Ectodermal cell (in vitro differentiated cells): ENCODE results near the gene SSRP1.
"Not testable (repeated sequence)": the region's sequence is repeated elsewhere in the genome, so short reads cannot be mapped to it uniquely, and the experiment has no call there.

Experiments
- H3K27ac ChIP-seq: 2 replicates; pipeline ENCODE4 v1.7.0; 2013; ENCODE audit warnings: mild to moderate bottlenecking, low read depth, low read length; ENCODE audit not compliant: insufficient read depth, poor library complexity, severe bottlenecking
- H3K27me3 ChIP-seq: 2 replicates; pipeline ENCODE4 v1.7.0; 2013; ENCODE audit warnings: mild to moderate bottlenecking, low read length; ENCODE audit not compliant: insufficient read depth, control insufficient read depth, poor library complexity, severe bottlenecking
- H3K36me3 ChIP-seq: one replicate; pipeline ENCODE4 v1.7.0; 2013; ENCODE audit warnings: low read length; ENCODE audit not compliant: control insufficient read depth, insufficient read depth
- H3K4me1 ChIP-seq: one replicate; pipeline ENCODE4 v1.7.0; 2013; ENCODE audit warnings: low read length; ENCODE audit not compliant: control insufficient read depth, insufficient read depth
- H3K4me3 ChIP-seq: 2 replicates; pipeline ENCODE4 v1.7.0; 2013; ENCODE audit warnings: low read depth, low read length, control low read depth; ENCODE audit not compliant: insufficient read depth
- H3K9me3 ChIP-seq: 2 replicates; pipeline ENCODE4 v1.7.0; 2013; ENCODE audit warnings: mild to moderate bottlenecking, low read length, moderate library complexity; ENCODE audit not compliant: control insufficient read depth
- WGBS, 2 experiments: methylation state at CpG; one replicate each; pipeline ENCODE4 v1.1.7; 2013; ENCODE audit warnings: missing lambda C conversion rate in 2 of 2; 5-methylcytosine and 5-hydroxymethylcytosine counted together

The SSRP1 gene

DNA sequence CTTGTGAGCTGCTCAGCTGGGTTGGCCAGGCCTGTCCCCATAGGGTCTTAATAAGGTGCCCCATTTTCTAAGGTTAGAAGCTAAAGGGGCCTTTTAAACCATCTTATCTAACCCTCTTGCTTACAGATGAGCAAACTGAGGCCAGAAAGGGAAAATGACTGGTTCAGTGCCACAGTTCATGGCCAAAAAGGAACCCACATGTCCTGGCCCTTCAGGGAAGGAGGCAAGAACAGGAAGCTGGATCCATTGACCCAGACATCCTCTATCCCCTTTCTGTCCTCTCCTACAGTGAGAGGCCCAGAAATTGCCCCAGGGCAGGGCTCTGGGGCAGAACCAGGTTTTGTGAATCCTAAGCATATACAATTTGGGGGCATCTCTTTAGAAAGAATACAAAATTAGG lies 35.2 kb upstream of the SSRP1 start:
- Histone ChIP-seq H3K27me3 (no peaks in the 10 kb centered on the region), H3K4me3 (no peak overlapping the region), H3K27ac (no peak overlapping the region), H3K36me3 (no peaks in the 10 kb centered on the region), H3K9me3 (no peaks in the 10 kb centered on the region), H3K4me1 (peaks cover 4% of the 10 kb centered on the region)

DNA sequence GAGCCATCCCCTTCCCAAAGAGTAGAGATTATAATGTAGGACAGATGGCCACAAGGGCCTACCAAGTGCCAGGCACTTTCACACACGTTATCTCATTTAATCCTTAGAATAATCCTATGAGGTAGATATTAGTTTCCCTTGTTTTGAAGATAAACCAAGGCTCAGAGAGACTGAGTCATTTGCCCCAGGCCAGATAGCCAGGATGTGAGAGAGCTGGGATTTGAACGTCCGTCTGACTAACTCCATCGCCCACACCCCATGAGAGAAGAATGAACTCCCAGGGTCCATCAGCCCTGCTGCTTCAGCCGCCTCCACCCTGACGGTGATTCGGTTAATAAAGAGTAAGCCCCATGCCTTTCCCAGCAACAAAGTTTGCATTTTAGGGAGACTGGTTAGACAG lies 34.6 kb upstream of the SSRP1 start:
- 91 to 95% methylated on average over 6 to 7 of the region's 7 CpGs for WGBS, 2 experiments
- Histone ChIP-seq H3K4me1 (peaks cover 8% of the 10 kb centered on the region), H3K36me3 (no peaks in the 10 kb centered on the region), H3K4me3 (no peak overlapping the region), H3K27ac (no peak overlapping the region), H3K27me3 (no peaks in the 10 kb centered on the region), H3K9me3 (no peaks in the 10 kb centered on the region)

DNA sequence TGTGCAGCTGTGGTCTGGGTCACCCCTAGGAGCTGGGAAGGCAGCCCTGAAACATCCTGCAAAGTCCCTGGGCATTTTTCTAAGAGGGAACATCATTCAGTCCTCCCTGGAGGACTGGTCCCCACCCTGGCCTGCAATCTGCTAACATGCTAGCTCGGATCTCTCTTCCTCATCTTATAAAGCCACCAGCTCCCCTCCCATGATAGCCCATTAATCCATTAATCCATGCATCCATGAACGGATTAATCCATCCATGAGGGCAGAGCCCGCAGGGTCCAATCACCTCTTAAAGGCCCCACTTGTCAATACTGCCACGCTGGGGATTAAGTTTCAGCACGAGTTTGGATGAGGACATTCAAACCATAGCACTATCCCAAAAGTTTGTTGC lies 33.1 kb upstream of the SSRP1 start:
- Histone ChIP-seq H3K27ac (no peak overlapping the region), H3K36me3 (no peaks in the 10 kb centered on the region), H3K27me3 (no peaks in the 10 kb centered on the region), H3K4me1 (peaks cover 11% of the 10 kb centered on the region), H3K4me3 (no peak overlapping the region), H3K9me3 (no peaks in the 10 kb centered on the region)
- WGBS, 2 experiments: 83 to 88% methylated on average over 5 of the region's 5 CpGs

DNA sequence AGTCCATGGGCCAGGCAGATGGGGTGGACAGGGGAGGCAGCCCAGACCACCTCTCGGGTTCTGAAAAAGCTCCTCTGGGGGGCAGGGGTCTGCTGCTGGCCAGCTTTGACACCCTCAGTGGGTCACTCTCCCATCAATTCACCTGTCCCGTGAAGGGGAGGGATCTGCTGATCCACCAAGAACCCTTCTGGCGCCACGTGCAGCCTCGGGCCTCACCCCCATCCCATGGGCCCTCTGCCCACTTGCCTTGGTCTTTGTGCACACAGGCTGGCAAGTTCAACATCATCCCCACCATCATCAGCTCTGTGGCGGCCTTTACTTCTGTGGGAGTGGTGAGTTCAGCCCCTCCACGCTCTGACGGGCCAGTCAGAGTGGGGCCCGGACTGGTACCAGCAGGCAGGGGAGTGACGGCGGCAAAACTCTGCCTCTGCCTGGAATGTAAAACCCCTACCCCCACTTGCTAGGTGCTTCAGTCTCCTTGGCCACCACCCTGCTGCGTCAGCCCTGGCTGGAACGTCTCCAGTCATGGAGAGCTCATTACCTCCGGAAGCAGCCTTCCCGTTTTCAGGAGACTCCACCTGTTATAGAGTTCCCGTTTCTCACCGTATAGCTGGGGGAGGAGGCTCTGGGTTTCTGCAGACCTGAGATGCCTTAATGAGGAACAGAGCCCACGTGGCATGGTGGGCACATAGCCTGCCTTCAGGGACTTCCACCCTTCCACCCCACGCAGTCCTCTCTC lies 32.6 kb upstream of the SSRP1 start:
- H3K36me3 ChIP-seq: no peaks in the 10 kb centered on the region
- H3K4me1 ChIP-seq: peaks cover 11% of the 10 kb centered on the region
- no peaks in the 10 kb centered on the region for H3K9me3 ChIP-seq
- H3K4me3 ChIP-seq: no peak overlapping the region
- no peaks in the 10 kb centered on the region for H3K27me3 ChIP-seq
- no peak overlapping the region for H3K27ac ChIP-seq
- WGBS, 2 experiments: 84 to 87% methylated on average over 19 of the region's 19 CpGs

DNA sequence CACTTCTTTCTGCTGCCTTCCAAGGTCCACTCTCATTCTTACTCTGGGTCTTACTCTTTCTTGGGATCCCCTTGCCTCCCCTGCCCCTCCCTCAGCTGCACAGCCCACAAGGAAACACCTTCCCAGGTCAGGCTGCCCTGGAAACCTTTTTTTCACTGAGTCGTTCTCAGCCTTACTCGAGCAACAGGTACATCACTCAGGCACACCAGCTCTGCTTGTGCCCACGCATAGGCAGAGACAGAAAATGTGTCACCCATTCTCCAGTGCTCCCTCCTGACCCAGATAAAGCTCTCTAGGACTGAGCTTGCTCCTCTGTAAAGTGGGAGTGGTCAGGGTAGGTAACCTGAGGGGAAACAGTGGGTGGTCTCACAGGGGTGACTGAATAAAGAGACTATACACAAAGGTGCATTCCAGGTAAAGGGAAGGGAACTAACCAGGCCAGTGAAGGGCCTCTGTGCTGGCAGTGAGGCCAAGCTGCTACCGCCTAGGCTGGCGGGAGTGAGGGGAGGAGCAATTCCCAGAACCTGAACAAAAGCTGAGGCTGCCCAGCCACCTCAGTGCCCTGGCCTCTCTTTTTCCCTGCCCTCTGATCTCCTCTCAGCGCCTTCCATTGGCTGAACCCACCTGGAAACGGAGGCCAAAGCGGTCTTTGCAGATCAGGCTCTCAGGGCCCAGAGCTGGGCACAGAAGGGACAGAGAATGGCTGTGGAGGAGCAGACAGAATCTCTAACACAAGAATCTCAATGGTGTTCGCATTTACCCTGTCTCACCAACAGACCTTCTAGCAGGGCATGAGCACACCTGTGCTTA lies 29.4 kb upstream of the SSRP1 start:
- whole genome bisulfite sequencing, 2 experiments: 51 to 60% methylated on average over 9 of the region's 9 CpGs
- no peaks in the 10 kb centered on the region for H3K36me3 ChIP-seq
- H3K9me3 ChIP-seq: no peaks in the 10 kb centered on the region
- H3K27me3 ChIP-seq: no peaks in the 10 kb centered on the region
- H3K4me3 ChIP-seq: no peak overlapping the region
- no peak overlapping the region for H3K27ac ChIP-seq
- H3K4me1 ChIP-seq: peaks cover 14% of the 10 kb centered on the region

DNA sequence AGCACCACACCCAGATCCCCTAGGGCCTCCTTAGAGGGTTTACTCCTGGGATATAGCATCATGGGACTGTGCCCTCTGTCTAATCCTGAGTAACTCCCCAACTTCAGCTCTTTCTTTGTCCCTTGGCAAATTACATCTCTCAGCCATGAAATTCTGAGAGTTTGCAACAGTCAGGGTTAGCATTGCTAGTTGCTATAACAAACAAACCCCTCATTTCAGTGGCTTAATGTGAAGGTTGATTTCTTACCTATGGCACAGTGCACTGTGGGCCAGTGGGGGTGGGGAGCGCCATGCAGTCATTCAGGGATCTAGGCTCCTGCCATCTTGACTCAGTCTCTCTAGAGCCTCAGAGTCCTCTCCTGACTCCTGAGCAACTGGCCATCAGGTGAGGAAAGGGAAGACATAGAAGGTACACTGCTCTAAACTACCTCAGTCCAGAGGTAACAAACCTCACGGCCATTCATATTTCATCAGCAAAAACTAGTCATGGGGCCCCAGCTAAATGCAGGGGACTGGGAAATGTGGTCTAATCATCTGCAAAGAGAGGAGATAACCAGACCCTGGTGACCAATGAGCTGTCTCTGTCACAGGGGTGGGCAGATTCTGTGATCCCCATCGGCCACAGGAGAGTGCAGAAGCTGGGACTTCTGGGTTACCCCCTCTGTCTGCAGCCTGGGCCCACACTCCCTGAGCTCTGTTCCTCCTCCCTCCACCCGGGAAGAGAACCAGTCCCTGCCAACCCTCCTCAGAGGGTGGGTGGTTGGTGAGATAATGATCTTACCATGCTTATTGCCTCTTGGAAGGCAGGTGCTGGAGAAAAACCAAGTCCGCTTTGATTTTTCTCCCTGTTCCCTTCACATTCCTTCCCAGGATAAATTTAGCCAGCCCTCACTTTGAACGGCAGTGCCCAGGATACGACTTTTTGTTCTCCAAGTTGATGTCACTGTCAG lies 27.7 kb upstream of the SSRP1 start:
- Histone ChIP-seq H3K27ac (no peak overlapping the region), H3K4me3 (no peak overlapping the region), H3K27me3 (no peaks in the 10 kb centered on the region), H3K9me3 (no peaks in the 10 kb centered on the region), H3K36me3 (no peaks in the 10 kb centered on the region), H3K4me1 (peaks cover 19% of the 10 kb centered on the region)
- WGBS, 2 experiments: 82 to 85% methylated on average over 5 to 7 of the region's 7 CpGs

DNA sequence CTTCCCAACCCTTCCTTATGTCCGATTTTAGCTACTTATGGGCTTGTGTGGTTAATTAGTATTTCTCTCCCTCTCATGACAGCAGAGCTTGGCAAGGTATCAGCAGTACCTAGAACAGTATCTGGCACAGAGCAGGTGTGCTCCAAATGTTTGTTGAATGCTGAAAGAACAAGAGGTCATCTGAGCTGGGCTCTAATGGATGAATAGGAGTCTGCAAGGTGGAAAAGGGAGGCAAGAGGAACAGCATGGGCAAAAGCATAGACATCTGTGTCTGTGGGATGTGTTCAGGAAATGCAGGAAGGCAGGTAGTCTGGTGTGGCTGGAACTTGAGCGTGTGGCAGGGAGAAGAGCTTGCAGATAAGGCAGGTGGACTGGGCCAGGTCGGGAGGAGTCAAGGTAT lies 26.2 kb upstream of the SSRP1 start:
- no peak overlapping the region for H3K27ac ChIP-seq
- H3K4me3 ChIP-seq: no peak overlapping the region
- WGBS, 2 experiments: 94 to 96% methylated on average over 2 to 3 of the region's 3 CpGs
- no peaks in the 10 kb centered on the region for H3K27me3 ChIP-seq
- H3K36me3 ChIP-seq: no peaks in the 10 kb centered on the region
- H3K9me3 ChIP-seq: no peaks in the 10 kb centered on the region
- H3K4me1 ChIP-seq: peaks cover 19% of the 10 kb centered on the region

DNA sequence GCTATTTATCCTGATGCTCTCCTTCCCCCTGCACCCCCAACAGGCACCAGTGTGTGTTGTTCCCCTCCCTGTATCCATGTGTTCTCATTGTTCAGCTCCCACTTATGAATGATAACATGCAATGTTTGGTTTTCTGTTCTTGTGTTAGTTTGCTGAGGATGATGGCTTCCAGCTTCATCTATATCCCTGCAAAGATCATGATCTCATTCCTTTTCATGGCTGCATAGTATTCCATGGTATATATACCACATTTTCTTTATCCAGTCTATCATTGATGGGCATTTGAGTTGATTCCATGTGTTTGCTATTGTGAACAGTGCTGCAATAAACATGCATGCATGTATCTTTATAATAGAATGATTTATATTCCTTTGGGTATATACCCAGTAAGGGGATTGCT lies 25.7 kb upstream of the SSRP1 start:
- not testable (repeated sequence) for H3K36me3 ChIP-seq, H3K27ac ChIP-seq, H3K4me3 ChIP-seq, H3K27me3 ChIP-seq, H3K9me3 ChIP-seq
- H3K4me1 ChIP-seq: peaks cover 19% of the 10 kb centered on the region

DNA sequence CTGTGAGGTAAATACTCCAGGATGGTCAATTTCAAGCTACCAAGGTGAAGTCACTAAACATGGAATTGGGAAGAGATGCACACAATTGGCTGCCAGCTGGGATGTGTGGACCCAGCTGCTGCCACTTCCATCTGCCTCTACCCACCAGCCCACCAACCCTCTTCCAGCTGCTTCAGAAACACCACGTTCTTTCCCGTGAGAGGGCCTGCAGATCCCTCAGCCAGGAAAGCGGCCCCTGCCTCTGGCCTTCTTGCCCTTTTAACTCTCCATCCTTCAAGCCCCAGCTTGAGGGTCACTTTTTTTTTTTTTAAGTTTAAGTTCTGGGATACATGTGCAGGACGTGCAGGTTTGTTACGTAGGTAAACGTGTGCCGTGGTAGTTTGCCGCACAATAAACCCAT lies 25.3 kb upstream of the SSRP1 start:
- Histone ChIP-seq H3K27ac (no peak overlapping the region), H3K9me3 (no peaks in the 10 kb centered on the region), H3K4me3 (no peak overlapping the region), H3K4me1 (peaks cover 15% of the 10 kb centered on the region), H3K36me3 (no peaks in the 10 kb centered on the region), H3K27me3 (no peaks in the 10 kb centered on the region)
- 93 to 95% methylated on average over 8 of the region's 8 CpGs for WGBS, 2 experiments
